Neural cell (in vitro differentiated cells): Measurements from ENCODE around the gene DOCK2. TPM values are rescaled to one million over a fixed set of nuclear protein-coding genes. Genes with fewer than 3 reads are reported as not detected.

Experiments
- H2AFZ ChIP-seq: fragments of 200-600, 300-800 bp; sonication (generic), shearing (Covaris generic); 2 replicates; pipeline ENCODE4 v1.6.0; 2014; ENCODE audit warnings: low read depth, mild to moderate bottlenecking, antibody characterized with exemption, low read length, moderate library complexity
- H3F3A ChIP-seq: fragments of 200-600 bp; shearing (Covaris generic); 2 replicates; pipeline ENCODE4 v1.6.1; 2016; ENCODE audit warnings: mild to moderate bottlenecking, moderate library complexity, mixed read lengths, antibody characterized with exemption, low read length; ENCODE audit not compliant: insufficient read depth, poor library complexity, severe bottlenecking
- H3K27ac ChIP-seq: fragments of 200-600, 300-800 bp; sonication (generic), shearing (Covaris generic); 2 replicates; pipeline ENCODE4 v1.5.1; 2014; ENCODE audit warnings: mild to moderate bottlenecking, low read length, moderate library complexity
- H3K27me3 ChIP-seq: fragments of 300-800, 200-600 bp; sonication (generic), shearing (Covaris generic); 2 replicates; pipeline ENCODE4 v1.6.0; 2014; ENCODE audit warnings: mild to moderate bottlenecking, low read depth, low read length, moderate library complexity; ENCODE audit not compliant: insufficient read depth
- H3K36me3 ChIP-seq: fragments of 300-800, 200-600 bp; sonication (generic), shearing (Covaris generic); 2 replicates; pipeline ENCODE4 v1.5.1; 2014; ENCODE audit warnings: mild to moderate bottlenecking, antibody characterized with exemption, low read length, moderate library complexity; ENCODE audit not compliant: insufficient read depth
- H3K4me2 ChIP-seq: fragments of 300-800, 200-600 bp; sonication (generic), shearing (Covaris generic); 2 replicates; pipeline ENCODE4 v1.6.0; 2014; ENCODE audit warnings: mild to moderate bottlenecking, low read length
- H3K4me3 ChIP-seq: fragments of 300-800, 200-600 bp; sonication (generic), shearing (Covaris generic); 2 replicates; pipeline ENCODE4 v1.5.1; 2014; ENCODE audit warnings: mild to moderate bottlenecking, low read length, moderate library complexity
- H3K79me2 ChIP-seq: fragments of 200-600 bp; shearing (Covaris generic); replicated peaks from 2 replicates; pipeline ENCODE4 v1.6.0; 2014; ENCODE audit warnings: mild to moderate bottlenecking, low read length, moderate library complexity; ENCODE audit not compliant: insufficient read depth
- H3K9ac ChIP-seq: fragments of 300-800, 200-600 bp; sonication (generic), shearing (Covaris generic); 2 replicates; pipeline ENCODE4 v1.6.1; 2016; ENCODE audit warnings: mild to moderate bottlenecking, low read length, mixed read lengths
- H3K9me2 ChIP-seq: fragments of 200-600 bp; shearing (Covaris generic); 2 replicates; pipeline ENCODE4 v1.6.1; 2016; ENCODE audit warnings: mild to moderate bottlenecking, low read length, mixed read lengths; ENCODE audit not compliant: insufficient read depth
- H3K9me3 ChIP-seq: fragments of 200-600, 300-800 bp; sonication (generic), shearing (Covaris generic); 2 replicates; pipeline ENCODE4 v1.6.1; 2016; ENCODE audit warnings: mild to moderate bottlenecking, mixed run types, low read length, moderate library complexity, mixed read lengths
- H4K20me1 ChIP-seq: fragments of 200-600 bp; shearing (Covaris generic); 2 replicates; pipeline ENCODE4 v1.6.1; 2016; ENCODE audit warnings: mild to moderate bottlenecking, mixed run types; ENCODE audit not compliant: insufficient read depth
- CTCF ChIP-seq: fragments of 450-650 bp; IDR thresholded peaks from 2 replicates; pipeline ENCODE4 v1.5.1; 2014; ENCODE audit warnings: antibody characterized with exemption, mild to moderate bottlenecking, moderate library complexity; ENCODE audit not compliant: poor library complexity, severe bottlenecking
- EP300 ChIP-seq: fragments of 450-650 bp; conservative IDR thresholded peaks from 2 replicates; pipeline ENCODE4 v1.6.1; 2014; ENCODE audit warnings: antibody characterized with exemption, mild to moderate bottlenecking, moderate library complexity; ENCODE audit not compliant: poor library complexity, severe bottlenecking
- EZH2 ChIP-seq: fragments of 200-600, 300-800 bp; shearing (Covaris generic), sonication (generic); IDR thresholded peaks from 2 replicates; pipeline ENCODE4 v1.6.1; 2014; ENCODE audit warnings: antibody characterized with exemption, low read length, borderline replicate concordance, mild to moderate bottlenecking; ENCODE audit not compliant: insufficient read depth, poor library complexity, severe bottlenecking
- MXI1 ChIP-seq: fragments of 450-650 bp; conservative IDR thresholded peaks from 2 replicates; pipeline ENCODE4 v1.6.1; 2014; ENCODE audit warnings: antibody characterized with exemption, mild to moderate bottlenecking; ENCODE audit not compliant: poor library complexity, severe bottlenecking
- POLR2AphosphoS5 ChIP-seq: IDR thresholded peaks from 2 replicates; pipeline ENCODE4 v1.6.1; 2012
- RAD21 ChIP-seq: fragments of 450-650 bp; conservative IDR thresholded peaks from 2 replicates; pipeline ENCODE4 v1.6.1; 2014; ENCODE audit warnings: antibody characterized with exemption, mild to moderate bottlenecking, moderate library complexity
- REST ChIP-seq: IDR thresholded peaks from 2 replicates; pipeline ENCODE4 v1.6.1; 2012; ENCODE audit warnings: borderline replicate concordance
- SMC3 ChIP-seq: fragments of 450-650 bp; conservative IDR thresholded peaks from 2 replicates; pipeline ENCODE4 v1.6.1; 2014; ENCODE audit warnings: antibody characterized with exemption, mild to moderate bottlenecking, moderate library complexity; ENCODE audit not compliant: poor library complexity
- TAF1 ChIP-seq: IDR thresholded peaks from 2 replicates; pipeline ENCODE4 v1.6.1; 2012; ENCODE audit warnings: low read depth
- polyA plus RNA-seq: library from polyadenylated mRNA; depleted of rRNA; stranded (reverse); fragments of >200 nt; gene quantifications from 2 replicates; pipeline ENCODE4 v1.2.3, GENCODE V29; 2014

The DOCK2 gene
- polyA plus RNA-seq, 1 donor from 2014 or later, result 0.15 TPM

- H3K9me2 ChIP-seq, result no peaks in the 10 kb centered on the region
- no peak overlapping the region for H3K4me3 ChIP-seq
- H3K79me2 ChIP-seq, result no peaks in the 10 kb centered on the region
- no peak for TF ChIP-seq EZH2
- no peak for TF ChIP-seq CTCF
- no peak for TF ChIP-seq REST
- TF ChIP-seq POLR2AphosphoS5, result no peak
- no peak for TF ChIP-seq SMC3
- no peak for TF ChIP-seq MXI1
- TF ChIP-seq TAF1, result no peak
- no peak for TF ChIP-seq EP300
- no peak for TF ChIP-seq RAD21
- no peak overlapping the region for H3K9ac ChIP-seq
- no peaks in the 10 kb centered on the region for H3K27me3 ChIP-seq
- no peak overlapping the region for H2AFZ ChIP-seq
- no peaks in the 10 kb centered on the region for H3K36me3 ChIP-seq
- H4K20me1 ChIP-seq, result no peaks in the 10 kb centered on the region
- H3K9me3 ChIP-seq, result no peaks in the 10 kb centered on the region
- H3K4me2 ChIP-seq, result no peak overlapping the region
- no peak overlapping the region for H3K27ac ChIP-seq
- H3F3A ChIP-seq, result no peaks in the 10 kb centered on the region
Observed at GRCh38 chr5:170006021-170006420, 368.9 kb downstream of the DOCK2 start.

GRCh38 chr5:170008376-170008775 is 371.3 kb downstream of the DOCK2 start:
- Histone ChIP-seq H3K9ac (no peak overlapping the region), H3K9me3 (no peaks in the 10 kb centered on the region), H2AFZ (no peak overlapping the region), H3K4me2 (no peak overlapping the region), H3K36me3 (no peaks in the 10 kb centered on the region), H3K79me2 (no peaks in the 10 kb centered on the region), H4K20me1 (no peaks in the 10 kb centered on the region), H3K27ac (no peak overlapping the region), H3K27me3 (no peaks in the 10 kb centered on the region), H3F3A (no peaks in the 10 kb centered on the region), H3K4me3 (no peak overlapping the region), H3K9me2 (no peaks in the 10 kb centered on the region)
- TF ChIP-seq EZH2 (no peak), TAF1 (no peak), POLR2AphosphoS5 (no peak), EP300 (no peak), SMC3 (no peak), MXI1 (no peak), CTCF (no peak), RAD21 (no peak), REST (no peak)
